ENCODE measurements around the gene PCMTD2. TPM values are rescaled to one million over a fixed set of nuclear protein-coding genes. Genes with fewer than 3 reads are reported as not detected.
A peak's percentile ranks its signal among the peaks of the same experiment; 100 is the strongest.
"Not testable (repeated sequence)": the region's sequence is repeated elsewhere in the genome, so short reads cannot be mapped to it uniquely, and the experiment has no call there.

PCMTD2 gene
- total and polyA plus RNA-seq, 10 of the 15 experiments (the other 5 are each of a cell fraction or from before 2014, with no cell fraction given) = 6.8 to 36.8 (median 16.5) TPM

DNA sequence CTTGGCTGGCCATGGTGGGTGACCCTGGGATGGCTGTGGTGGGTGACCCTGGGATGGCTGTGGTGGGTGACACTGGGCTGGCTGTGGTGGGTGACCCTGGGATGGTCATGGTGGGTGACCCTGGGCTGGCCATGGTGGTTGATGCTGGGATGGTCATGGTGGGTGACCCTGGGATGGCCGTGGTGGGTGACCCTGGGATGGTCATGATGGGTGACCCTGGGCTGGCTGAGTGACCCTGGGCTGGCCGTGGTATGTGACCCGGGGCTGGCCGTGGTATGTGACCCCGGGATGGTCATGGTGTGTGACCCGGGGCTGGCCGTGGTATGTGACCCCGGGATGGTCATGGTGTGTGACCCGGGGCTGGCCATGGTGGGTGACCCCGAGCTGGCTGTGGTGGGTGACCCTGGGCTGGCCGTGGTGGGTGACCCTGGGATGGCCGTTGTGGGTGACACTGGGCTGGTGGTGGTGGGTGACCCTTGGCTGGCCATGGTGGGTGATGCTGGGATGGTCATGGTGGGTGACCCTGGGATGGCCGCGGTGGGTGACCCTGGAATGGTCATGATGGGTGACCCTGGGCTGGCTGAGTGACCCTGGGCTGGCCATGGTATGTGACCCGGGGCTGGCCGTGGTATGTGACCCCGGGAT lies 20.5 kb upstream of the PCMTD2 start:
- H4K20me1 ChIP-seq (ENCODE audit: control insufficient read depth, insufficient read depth); RAD21 ChIA-PET (ENCODE audit: unreplicated experiment); H3K4me3 ChIP-seq; H2AFZ ChIP-seq (ENCODE audit: control insufficient read depth, low read depth, low read length); SMC1A ChIA-PET (ENCODE audit: uncharacterized antibody, unreplicated experiment); H3K4me2 ChIP-seq (ENCODE audit: control insufficient read depth, insufficient read depth); H3K9me3 ChIP-seq (replicated peaks; ENCODE audit: control insufficient read depth, insufficient read depth, low read length); BruUV-seq (replicated peaks); in situ Hi-C loops (cut with MboI); H3K27me3 ChIP-seq (replicated peaks in 1 of 2; ENCODE audit: control insufficient read depth in 2 of 2, insufficient read depth in 2 of 2, low read length in 1 of 2); DNase-seq (ENCODE audit: low read depth, low spot score); ATAC-seq; intact Hi-C loops (cut with micrococcal nuclease; ENCODE audit: unreplicated experiment); FAIRE-seq; POLR2A ChIA-PET; H3K27ac ChIP-seq (ENCODE audit: control insufficient read depth, insufficient read depth); H3K36me3 ChIP-seq (ENCODE audit: control insufficient read depth in 2 of 2, insufficient read depth in 2 of 2, low read length in 1 of 2); H3K9ac ChIP-seq (ENCODE audit: control insufficient read depth, insufficient read depth, low read length); H3K79me2 ChIP-seq (ENCODE audit: control insufficient read depth, insufficient read depth, low read length): not testable (repeated sequence)
- H3K4me1 ChIP-seq (ENCODE audit: control insufficient read depth, insufficient read depth, low read length) = peaks cover 12% of the 10 kb centered on the region
- 49% methylated on average over 17 of the region's 17 CpGs for WGBS (ENCODE audit: insufficient coverage, insufficient replicate concordance, low lambda C conversion rate, missing lambda C conversion rate)
- CTCF ChIA-PET = interaction anchor here (1.0 kb wide), 1 partner anchor 49 kb away, joined by 3 read pairs; no protein-coding TSS in a partner anchor

GRCh38 chr20:64236137-64237088 lies 19.1 kb upstream of the PCMTD2 start:
- in situ Hi-C loops (cut with MboI) = no loop called here
- BruUV-seq (replicated peaks) = no TSS peak
- WGBS (ENCODE audit: insufficient coverage, insufficient replicate concordance, low lambda C conversion rate, missing lambda C conversion rate) = 71% methylated on average over 25 of the region's 27 CpGs
- Histone ChIP-seq H3K9ac (ENCODE audit: control insufficient read depth, insufficient read depth, low read length) (no peak overlapping the region), H3K4me2 (ENCODE audit: control insufficient read depth, insufficient read depth) (no peak overlapping the region), H2AFZ (ENCODE audit: control insufficient read depth, low read depth, low read length) (no peak overlapping the region), H3K4me1 (ENCODE audit: control insufficient read depth, insufficient read depth, low read length) (peaks cover 12% of the 10 kb centered on the region), H3K79me2 (ENCODE audit: control insufficient read depth, insufficient read depth, low read length) (no peaks in the 10 kb centered on the region), H3K27me3 (replicated peaks in 1 of 2; ENCODE audit: control insufficient read depth in 2 of 2, insufficient read depth in 2 of 2, low read length in 1 of 2) (no peaks in the 10 kb centered on the region), H3K27ac (ENCODE audit: control insufficient read depth, insufficient read depth) (no peak overlapping the region), H4K20me1 (ENCODE audit: control insufficient read depth, insufficient read depth) (no peaks in the 10 kb centered on the region), H3K4me3 (no peak overlapping the region), H3K36me3 (ENCODE audit: control insufficient read depth in 2 of 2, insufficient read depth in 2 of 2, low read length in 1 of 2) (no peaks in the 10 kb centered on the region), H3K9me3 (replicated peaks; ENCODE audit: control insufficient read depth, insufficient read depth, low read length) (no peaks in the 10 kb centered on the region)
- POLR2A ChIA-PET = no interaction called here
- TF ChIP-seq FOXK2 (IDR thresholded peaks at IDR 0.05) (peak; percentile 16; the same call in 1 of the 2 replicates), USF2 (IDR thresholded peaks at IDR 0.05; ENCODE audit: borderline replicate concordance, low read depth, low read length) (no peak)
- CTCF ChIA-PET = interaction anchor here (0.7 to 2.2 kb wide), 3 partner anchors 11 to 49 kb away, joined by 3 to 6 read pairs (median 3); no protein-coding TSS in a partner anchor
- intact Hi-C loops (cut with micrococcal nuclease; ENCODE audit: unreplicated experiment) = no loop called here
- no peak for ATAC-seq
- DNase-seq (ENCODE audit: low read depth, low spot score) = no peak
- no peak for FAIRE-seq
- RAD21 ChIA-PET (ENCODE audit: unreplicated experiment) = no interaction called here
- SMC1A ChIA-PET (ENCODE audit: uncharacterized antibody, unreplicated experiment) = no interaction called here

All from GM12878 (cell line).